Epidermal melanocyte (primary cell): ENCODE measurements around the gene BANF1.

ENCODE experiments used
- DNase-seq: peaks from one replicate; pipeline ENCODE4 v3.0.0; 2011; ENCODE audit warnings: low spot score; ENCODE audit not compliant: insufficient read length

The BANF1 gene

GRCh38 chr11:66037327-66037726 lies 35.0 kb downstream of the BANF1 start:
- no peak for DNase-seq

DNA sequence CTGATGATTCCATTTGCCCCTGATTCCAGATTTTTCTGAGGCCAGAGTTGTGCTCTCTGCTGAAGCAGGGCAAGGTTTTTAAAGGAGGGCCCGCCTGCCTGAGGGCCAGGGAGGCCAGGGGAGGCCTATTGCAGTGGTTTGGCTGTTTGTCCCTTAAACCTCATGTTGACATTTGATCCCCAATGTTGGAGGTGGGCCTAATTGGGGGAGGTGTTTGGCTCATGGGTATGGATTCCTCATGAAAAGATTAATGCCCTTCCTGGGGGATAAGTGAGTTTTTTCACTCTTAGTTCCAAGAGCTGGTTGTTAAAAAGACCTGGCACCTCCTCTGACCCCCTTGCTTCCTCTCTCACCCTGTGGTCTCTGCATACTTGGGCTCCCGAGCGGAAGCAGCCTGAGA lies 37.5 kb downstream of the BANF1 start:
- DNase-seq = no peak

- DNase-seq = no peak
These were observed 40.1 kb downstream of the BANF1 start for GRCh38 chr11:66042227-66042995.

- no peak for DNase-seq
These were observed 40.9 kb downstream of the BANF1 start for GRCh38 chr11:66042996-66043906.

DNA sequence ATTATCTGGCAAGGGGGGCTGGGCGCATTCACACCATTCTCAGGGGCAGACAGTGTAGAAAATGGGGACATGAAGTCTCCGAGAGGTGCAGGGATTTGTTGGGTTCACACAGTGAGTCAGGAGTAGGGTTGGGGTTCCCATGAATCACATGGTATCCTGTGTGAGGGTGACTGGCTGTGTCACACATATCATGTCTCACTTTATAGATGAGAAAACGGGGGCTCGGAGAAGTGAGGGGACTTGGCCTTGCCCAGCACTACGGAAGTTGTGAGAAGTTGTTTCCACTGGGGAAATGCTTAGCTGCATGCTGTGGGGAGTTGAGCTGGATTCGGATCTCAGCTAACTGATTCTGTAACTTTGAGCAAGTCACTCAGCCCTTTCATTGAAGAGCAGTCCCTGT lies 42.5 kb downstream of the BANF1 start:
- no peak for DNase-seq

DNA sequence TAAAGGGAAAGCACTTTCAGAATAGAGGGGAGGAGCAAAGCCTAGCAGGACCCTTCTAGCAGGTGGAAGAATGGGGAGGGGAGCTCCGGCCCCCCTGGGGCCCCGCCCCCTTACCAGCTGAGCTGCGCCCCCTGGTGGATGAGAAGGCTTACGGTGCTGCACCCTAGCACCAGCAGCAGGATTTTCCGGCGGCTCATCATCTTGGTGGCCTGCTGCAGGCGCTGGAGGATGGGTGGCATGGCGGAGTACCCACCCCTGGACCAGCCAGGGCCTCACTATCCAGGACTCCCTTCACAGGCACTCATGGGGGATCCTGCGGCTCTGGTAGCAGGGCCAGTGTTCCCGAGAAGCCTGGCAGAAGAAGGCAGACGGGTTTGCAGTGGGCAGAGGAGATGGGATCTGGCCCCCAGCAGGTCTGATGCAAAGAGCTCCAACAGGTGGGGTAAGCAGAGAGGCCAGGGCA lies 42.9 kb downstream of the BANF1 start:
- peak; percentile 97 for DNase-seq

DNA sequence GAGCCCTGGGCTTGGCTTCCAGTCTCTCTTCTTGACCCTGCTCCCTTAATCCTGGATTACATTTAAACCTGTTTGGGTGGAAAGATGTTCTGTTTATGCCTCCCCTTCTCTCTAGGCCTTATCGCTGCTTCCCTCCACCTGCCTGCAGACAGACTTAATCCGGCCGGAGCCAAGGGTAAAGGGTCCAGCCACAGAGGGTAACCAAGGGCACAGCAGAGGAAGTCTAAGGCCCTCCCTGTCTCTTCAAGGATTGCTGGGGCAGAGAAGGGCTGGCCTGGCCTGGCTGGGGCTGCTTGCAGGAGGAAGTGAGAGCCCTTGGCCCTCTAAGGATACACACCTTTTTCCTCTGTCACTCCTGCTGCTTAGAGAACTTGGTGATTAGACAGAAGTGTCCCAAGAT lies 44.6 kb downstream of the BANF1 start:
- DNase-seq = no peak

DNA sequence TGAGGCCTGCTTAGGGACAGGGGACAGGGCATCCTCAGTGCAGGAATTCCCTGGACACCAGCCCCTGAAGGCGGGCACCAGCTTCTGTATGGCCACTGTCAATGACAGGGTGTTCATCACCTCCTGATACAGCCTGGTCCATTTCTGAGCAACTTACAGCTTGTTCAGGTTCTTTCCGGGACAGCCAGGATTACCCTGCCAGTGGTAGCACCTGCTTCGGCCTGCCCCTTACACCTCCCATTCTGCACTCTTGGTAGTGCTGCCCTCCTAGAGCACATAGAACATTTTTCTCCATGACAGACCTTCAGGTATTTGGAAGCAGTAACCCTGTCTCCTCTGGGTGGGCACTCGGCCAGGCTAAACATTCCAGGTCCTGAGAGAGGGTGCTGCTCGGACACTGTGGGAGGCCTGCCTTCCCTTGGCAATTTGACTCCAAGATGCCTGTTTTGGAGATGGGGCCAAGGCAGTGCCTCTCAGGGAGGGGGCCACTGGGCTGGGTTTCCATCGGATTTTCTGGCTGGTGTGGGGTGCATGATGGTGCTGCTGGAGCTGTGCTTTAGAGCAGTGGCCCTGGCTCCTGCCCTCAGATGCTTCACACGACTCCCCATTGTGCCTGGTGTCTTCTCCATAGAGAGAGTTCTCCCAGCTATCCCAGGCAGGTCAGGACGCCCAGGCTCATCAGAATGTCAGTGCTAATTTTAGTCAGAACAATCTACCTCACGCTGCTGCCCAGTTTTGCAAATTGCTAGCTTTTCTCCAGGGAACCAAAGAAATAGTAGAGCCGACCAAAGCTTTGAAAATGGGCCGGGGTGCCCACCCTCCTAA lies 45.5 kb downstream of the BANF1 start:
- no peak for DNase-seq

GRCh38 chr11:66048547-66049323 lies 46.4 kb downstream of the BANF1 start, which contains the start of gene GAL3ST3:
Gene GAL3ST3, minus strand, starts transcription at chr11:66049161. Its CDS starts 3,746 bp downstream, at chr11:66045415.
- DNase-seq = no peak

DNA sequence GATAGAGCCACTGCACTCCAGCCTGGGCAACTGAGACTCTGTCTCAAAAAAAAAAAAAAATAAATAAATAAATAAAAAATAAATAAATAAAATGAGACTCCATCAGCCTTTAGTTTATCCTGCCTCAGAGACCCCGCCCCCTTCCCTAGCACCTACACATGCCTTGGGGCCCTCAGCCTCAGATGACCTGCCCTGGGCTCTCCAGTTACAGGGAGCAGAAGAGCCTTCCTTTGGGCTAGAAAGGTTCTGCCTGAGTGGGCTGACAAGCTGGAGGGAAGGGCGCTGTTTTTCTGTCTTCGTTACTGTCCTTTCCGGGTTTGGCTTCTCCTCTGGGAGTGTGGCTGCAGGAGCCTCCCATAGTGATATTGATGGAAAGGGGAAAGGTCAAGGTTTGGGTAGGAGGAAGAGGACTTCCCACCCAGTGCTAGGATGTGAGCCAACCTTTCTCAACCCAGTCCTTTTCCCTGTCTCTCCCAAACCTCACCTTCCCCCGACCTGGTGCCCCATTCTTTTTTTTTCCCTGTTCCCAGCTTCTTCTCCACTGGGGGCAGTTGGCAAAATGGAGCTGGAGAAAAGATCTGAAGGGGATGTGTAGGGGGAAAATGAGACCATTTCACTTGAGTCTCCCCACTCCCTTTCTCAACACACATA lies 48.4 kb downstream of the BANF1 start:
- DNase-seq = no peak

GRCh38 chr11:66051371-66051765 lies 49.1 kb downstream of the BANF1 start:
- DNase-seq = no peak

DNA sequence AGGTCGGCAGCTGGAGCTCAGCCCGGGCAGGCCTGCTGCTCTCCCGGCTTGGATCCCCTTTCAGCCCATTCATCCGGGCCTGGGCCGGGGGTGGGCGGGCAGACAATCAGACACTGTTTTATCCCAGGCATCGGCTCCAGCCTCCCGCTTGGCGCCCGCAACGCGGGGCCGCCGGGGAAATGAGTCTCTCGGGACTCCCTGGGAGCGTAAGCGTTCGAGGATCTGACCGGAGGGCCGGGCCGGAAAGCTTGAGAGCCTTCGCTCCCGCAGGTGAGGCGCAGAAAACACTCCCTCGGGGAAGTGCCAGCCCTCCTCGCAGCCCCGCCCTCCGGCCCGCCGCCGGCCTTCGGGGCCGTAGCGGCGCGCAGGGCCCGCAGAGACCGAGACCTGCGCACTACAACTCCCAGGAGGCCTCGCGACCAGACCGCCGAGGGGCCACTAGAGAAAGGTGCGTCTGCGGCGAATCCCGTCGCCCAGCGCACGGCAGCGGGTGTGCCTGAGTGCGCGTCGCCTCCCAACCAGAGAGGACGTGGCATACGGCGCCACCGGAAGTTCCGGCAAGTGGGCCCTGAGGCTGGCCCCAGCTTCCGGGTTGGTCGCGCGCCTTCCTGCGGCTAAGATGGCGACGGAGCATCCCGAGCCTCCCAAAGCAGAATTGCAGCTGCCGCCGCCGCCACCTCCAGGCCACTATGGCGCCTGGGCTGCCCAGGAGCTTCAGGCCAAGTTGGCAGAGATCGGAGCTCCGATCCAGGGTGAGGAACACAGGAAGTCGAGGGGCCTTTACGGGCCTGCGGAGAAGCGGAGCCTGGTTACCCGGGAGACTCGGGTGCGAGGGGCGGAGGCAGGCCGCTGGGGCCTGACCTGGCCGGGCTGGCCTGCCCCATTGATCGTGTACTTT lies 49.7 kb downstream of the BANF1 start, which contains the start of gene SF3B2:
TSS of gene SF3B2 (plus strand) at position 599 of the 898 bp plus-strand sequence. CDS start at position 620, 21 bp downstream.
- DNase-seq = peak; percentile 90

DNA sequence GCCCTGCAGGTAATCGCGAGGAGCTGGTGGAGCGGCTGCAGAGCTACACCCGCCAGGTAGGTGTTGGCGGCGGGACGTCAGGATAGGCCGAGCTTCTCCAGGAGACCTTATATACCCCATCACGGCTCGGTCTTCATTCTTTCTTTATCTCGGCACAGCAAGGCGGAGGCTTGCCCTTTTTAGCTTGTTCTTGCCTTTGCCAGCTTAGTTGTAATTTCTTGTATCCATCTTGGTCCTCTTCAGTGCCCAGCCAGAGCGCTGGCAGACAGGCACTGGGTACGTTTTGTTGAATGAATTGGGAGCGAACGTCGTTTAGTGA lies 50.3 kb downstream of the BANF1 start:
- DNase-seq = no peak
